K562 (cell line): ENCODE measurements around the gene CELA1.

ENCODE experiments used
- CREB1 ChIP-seq, 2 experiments: sonication (generic) in 1 of 2; formaldehyde crosslinking in 1 of 2; IDR thresholded peaks; 2 replicates each; pipeline versions ENCODE4 v1.6.1 to v1.8.0; 2012 to 2022; ENCODE audit warnings: inconsistent platforms in 1 of 2, mild to moderate bottlenecking in 1 of 2, missing genetic modification reagents in 1 of 2, moderate library complexity in 1 of 2
- DACH1 ChIP-seq: fragments of 450-650 bp; IDR thresholded peaks from 2 replicates; pipeline ENCODE4 v1.6.1; 2018; ENCODE audit not compliant: partially characterized antibody
- ETV1 ChIP-seq: fragments of 450-650 bp; conservative IDR thresholded peaks from 2 replicates; pipeline ENCODE4 v1.6.1; 2016; ENCODE audit warnings: missing genetic modification characterization, control low read depth, low read depth, missing compliant biosample characterization
- EZH2 ChIP-seq: IDR thresholded peaks from 2 replicates; pipeline ENCODE4 v1.6.1; 2012; ENCODE audit warnings: low read depth, mild to moderate bottlenecking, inconsistent platforms, low read length, borderline replicate concordance
- POLR2A ChIP-seq: fragments of 450-650 bp; conservative IDR thresholded peaks from 2 replicates; pipeline ENCODE4 v1.6.1; 2016
- POLR2AphosphoS5 ChIP-seq: IDR thresholded peaks from 2 replicates; pipeline ENCODE4 v1.6.1; 2011; ENCODE audit warnings: mild to moderate bottlenecking, low read depth, low read length, moderate library complexity; ENCODE audit not compliant: control insufficient read depth, insufficient read depth
- SNAPC5 ChIP-seq: fragments of 250-450 bp; sonication (Bioruptor Pico); IDR thresholded peaks from 2 replicates; pipeline ENCODE4 v1.8.0; 2021; ENCODE audit warnings: moderate library complexity, mild to moderate bottlenecking, inconsistent platforms
- SRSF7 ChIP-seq: fragments of 200-400 bp; formaldehyde crosslinking; optimal IDR thresholded peaks from 2 replicates; pipeline ENCODE3; 2017; ENCODE audit warnings: mild to moderate bottlenecking, low read depth, low read length
- TF ChIP-seq, protein P1 (sequence below), 3 experiments: IDR thresholded peaks in 2 of 3; conservative IDR thresholded peaks in 1 of 3; 2 replicates each; pipeline ENCODE4 v1.5.1; 2011 to 2012; ENCODE audit warnings: low read length in 3 of 3, mild to moderate bottlenecking in 3 of 3, control low read depth in 2 of 3, improper control_type of control experiment in 1 of 3, inconsistent platforms in 1 of 3, low read depth in 1 of 3, mixed read lengths in 1 of 3, moderate library complexity in 1 of 3; ENCODE audit not compliant: insufficient read depth in 2 of 3

DNA sequence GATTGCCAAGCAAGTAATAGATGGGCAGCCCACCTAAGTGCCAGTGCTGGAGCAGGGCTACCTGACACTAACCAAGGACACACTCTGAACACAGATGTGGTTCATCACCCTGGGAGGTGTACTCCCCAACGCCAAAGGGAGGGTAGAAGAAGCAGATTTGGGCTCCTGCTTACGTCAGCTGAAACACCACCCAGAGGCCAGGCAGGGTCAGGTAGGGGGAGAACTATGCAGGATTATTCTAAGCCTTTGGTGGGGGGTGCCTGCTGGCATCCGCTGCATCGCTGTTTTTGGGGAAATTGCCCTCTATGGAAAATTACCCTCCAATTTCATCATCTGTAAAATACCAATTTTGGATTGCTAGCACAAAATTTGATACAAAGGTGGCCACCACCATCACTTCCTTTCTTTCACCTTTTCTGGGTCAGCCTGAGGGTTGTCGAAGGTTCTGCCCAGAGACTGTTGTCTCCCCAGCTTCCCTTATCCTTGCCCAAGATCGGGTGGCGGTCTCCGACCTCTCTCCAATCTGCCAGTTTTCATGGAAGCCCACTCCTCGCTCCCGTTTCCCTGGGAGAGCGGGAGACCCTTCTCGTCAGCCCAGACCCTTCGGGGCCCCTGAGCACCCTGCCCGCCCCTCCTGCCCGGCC lies 23.0 kb downstream of the CELA1 start:
- no peak for TF ChIP-seq SNAPC5
- no peak for TF ChIP-seq POLR2AphosphoS5
- TF ChIP-seq SRSF7: no peak
- TF ChIP-seq EZH2: no peak
- no peak for TF ChIP-seq ETV1 (tag)
- no peak for TF ChIP-seq POLR2A
- TF ChIP-seq DACH1: no peak
- TF ChIP-seq, protein P1, sequence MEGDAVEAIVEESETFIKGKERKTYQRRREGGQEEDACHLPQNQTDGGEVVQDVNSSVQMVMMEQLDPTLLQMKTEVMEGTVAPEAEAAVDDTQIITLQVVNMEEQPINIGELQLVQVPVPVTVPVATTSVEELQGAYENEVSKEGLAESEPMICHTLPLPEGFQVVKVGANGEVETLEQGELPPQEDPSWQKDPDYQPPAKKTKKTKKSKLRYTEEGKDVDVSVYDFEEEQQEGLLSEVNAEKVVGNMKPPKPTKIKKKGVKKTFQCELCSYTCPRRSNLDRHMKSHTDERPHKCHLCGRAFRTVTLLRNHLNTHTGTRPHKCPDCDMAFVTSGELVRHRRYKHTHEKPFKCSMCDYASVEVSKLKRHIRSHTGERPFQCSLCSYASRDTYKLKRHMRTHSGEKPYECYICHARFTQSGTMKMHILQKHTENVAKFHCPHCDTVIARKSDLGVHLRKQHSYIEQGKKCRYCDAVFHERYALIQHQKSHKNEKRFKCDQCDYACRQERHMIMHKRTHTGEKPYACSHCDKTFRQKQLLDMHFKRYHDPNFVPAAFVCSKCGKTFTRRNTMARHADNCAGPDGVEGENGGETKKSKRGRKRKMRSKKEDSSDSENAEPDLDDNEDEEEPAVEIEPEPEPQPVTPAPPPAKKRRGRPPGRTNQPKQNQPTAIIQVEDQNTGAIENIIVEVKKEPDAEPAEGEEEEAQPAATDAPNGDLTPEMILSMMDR (IDR thresholded peaks at IDR 0.05 in 2 of 3, conservative IDR thresholded peaks at IDR 0.05 in 1 of 3; ENCODE audit: insufficient read depth in 2 of 3, low read depth in 1 of 3, low read length in 3 of 3): no peak
- TF ChIP-seq CREB1 (IDR thresholded peaks at IDR 0.05): no peak
- TF ChIP-seq CREB1 (CRISPR knock-in tag; IDR thresholded peaks at IDR 0.05): no peak
